ENCODE data around the gene SKI.

DNA sequence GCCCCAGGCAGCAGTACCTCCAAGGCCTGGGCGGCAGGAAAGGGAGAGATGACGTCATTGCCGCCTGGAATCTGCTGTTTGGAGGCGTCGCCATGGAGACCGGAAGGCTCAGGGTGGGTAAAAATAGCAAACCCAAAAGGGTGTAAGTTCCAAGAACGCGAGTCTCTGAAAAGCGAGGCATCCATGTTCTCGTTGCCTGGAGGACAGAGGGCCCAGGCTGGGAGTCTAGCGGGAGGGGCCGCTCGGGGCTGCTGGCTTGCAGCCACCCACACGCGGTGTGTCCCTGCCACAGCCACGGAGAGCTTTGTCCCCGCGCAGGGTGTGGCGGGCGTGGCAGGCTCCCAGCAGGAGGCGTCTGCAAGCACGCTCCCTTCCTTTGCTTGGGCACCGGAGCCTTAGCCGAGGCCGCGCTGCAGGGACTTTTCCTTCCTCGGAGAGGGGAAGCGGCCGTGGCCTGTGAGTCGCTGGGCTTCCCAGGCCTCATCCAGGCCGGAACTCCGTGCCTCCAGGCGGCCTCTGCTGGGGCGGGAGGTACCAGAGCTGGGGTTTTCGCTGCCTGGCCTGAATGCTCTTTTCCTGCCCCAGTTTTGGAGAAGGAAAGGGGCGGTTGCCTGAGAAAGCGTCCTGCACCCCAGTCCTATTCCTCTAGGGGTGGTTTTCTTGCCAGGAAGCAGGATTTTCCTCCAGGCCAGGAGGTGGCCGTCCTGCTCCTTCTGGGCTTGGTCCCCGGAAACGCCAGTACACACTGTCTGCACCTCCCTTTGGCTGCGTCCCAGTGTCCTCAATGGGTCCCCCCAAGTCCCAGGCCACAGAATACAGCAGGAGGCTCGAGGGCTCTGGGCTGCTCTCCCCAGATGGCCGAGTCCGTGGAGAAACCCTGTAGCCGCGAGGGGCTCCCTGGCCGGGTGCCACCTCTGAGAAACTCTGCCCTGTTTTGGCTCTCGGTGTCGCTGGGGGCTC is 15.3 kb upstream of the SKI start:
- TF ChIP-seq, protein P1, sequence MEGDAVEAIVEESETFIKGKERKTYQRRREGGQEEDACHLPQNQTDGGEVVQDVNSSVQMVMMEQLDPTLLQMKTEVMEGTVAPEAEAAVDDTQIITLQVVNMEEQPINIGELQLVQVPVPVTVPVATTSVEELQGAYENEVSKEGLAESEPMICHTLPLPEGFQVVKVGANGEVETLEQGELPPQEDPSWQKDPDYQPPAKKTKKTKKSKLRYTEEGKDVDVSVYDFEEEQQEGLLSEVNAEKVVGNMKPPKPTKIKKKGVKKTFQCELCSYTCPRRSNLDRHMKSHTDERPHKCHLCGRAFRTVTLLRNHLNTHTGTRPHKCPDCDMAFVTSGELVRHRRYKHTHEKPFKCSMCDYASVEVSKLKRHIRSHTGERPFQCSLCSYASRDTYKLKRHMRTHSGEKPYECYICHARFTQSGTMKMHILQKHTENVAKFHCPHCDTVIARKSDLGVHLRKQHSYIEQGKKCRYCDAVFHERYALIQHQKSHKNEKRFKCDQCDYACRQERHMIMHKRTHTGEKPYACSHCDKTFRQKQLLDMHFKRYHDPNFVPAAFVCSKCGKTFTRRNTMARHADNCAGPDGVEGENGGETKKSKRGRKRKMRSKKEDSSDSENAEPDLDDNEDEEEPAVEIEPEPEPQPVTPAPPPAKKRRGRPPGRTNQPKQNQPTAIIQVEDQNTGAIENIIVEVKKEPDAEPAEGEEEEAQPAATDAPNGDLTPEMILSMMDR (IDR thresholded peaks at IDR 0.05): peak in 2 of 3 experiments; percentile 18 to 28
- TF ChIP-seq POLR2AphosphoS5 (IDR thresholded peaks at IDR 0.05; ENCODE audit: insufficient read depth in 1 of 2, low read depth in 1 of 2) (peak; percentile 83 to 90), POLR2A (IDR thresholded peaks at IDR 0.05) (peak in 1 of 2 donors; percentile 37)
